GM21423 (cell line): ENCODE measurements around the gene LSM2.
"Not testable (repeated sequence)": the region's sequence is repeated elsewhere in the genome, so short reads cannot be mapped to it uniquely, and the experiment has no call there.

Experiments
- ATAC-seq: cut with Tn5 transposase; IDR thresholded peaks from one replicate; pipeline ENCODE4 v1.9.1; 2021; ENCODE audit warnings: mild to moderate bottlenecking, moderate library complexity; ENCODE audit not compliant: unreplicated experiment

The LSM2 gene

DNA sequence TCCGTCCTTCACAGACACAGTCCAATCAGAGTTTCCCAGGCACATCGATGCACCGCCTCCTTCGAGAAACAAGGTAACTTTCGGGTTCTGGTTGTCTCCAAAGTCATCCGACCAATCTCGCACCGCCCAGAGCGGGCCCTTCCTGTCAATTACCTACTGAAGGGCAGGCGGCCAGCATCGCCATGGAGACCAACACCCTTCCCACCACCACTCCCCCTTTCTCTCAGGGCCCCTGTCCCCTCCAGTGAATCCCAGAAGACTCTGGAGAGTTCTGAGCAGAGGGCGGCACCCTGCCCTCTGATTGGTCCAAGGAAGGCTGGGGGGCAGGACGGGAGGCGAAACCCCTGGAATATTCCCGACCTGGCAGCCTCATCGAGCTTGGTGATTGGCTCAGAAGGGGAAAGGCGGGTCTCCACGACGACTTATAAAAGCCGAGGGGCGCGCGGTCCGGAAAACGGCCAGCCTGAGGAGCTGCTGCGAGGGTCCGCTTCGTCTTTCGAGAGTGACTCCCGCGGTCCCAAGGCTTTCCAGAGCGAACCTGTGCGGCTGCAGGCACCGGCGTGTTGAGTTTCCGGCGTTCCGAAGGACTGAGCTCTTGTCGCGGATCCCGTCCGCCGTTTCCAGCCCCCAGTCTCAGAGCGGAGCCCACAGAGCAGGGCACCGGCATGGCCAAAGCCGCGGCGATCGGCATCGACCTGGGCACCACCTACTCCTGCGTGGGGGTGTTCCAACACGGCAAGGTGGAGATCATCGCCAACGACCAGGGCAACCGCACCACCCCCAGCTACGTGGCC lies 20.7 kb upstream of the LSM2 start, which contains the start of gene HSPA1B:
HSPA1B (plus strand) TSS at position 453 of the 794 bp plus-strand sequence; CDS start at position 666, 213 bp downstream.
- peak; percentile 69 for ATAC-seq

DNA sequence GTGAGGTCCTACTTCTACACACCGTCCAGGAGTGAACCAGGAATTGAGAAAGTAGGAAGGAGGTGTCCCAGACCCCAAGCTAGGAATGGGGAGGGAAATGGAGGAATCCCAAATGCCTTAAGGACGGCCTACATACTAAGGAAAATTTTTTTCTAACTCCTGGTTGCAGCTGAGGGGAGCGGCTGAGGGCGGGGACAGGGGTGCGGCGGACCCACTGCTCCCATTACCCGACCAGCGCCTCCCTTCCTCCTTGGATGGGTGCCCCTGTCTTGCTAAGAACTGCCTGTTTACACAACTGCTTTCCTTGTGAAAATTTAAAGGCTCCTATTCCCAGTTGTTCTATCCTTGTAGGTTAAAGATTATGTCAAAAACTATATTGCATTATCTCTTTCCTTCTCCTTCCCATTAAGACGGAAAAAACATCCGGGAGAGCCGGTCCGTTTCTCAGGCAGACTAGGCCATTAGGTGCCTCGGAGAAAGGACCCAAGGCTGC lies 20.1 kb upstream of the LSM2 start:
- no peak for ATAC-seq

DNA sequence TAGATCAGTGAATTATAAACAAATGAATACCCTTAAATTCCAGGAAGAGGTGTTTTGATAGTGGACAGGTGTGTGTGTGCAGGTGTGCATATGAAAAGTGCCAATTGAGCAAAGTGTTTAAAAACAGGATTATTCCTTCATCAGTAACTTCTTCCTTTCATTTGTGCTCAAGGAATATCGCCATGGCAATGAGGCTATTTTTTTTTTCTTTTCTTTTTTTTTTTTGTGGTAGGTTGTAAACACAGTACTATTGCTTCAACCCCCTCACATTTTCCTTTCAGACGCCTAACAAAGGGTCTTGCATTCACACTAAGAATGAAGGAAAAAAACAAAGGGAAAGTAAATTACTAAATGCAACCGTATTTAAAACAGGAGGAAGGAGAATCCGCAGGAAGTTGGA lies 18.8 kb upstream of the LSM2 start:
- ATAC-seq: no peak

DNA sequence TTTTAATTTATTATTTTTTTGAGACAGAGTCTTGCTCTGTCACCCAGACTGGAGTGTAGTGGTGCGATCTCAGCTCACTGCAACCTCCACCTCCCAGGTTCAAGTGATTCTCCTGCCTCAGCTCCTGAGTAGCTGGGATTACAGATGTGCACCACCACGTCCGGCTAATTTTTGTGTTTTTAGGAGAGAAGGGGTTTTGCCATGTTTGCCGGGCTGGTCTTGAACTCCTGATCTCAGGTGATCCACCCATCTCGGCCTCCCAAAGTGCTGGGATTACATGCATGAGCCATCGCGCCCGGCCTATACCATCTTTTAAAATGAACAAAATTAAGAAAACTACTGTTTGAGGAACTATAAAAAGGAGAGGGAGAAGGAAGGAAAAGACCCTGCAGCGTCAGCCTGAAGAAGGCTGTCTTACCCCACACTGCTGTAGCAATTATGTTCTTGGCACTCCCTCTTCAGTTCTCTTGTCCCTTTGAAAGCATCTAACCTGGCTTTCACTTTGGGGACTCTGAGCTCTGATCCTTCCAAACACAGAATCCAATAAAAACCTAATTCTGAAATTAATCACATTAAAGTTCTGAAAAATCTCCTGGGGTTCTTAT lies 16.9 kb upstream of the LSM2 start:
- not testable (repeated sequence) for ATAC-seq

DNA sequence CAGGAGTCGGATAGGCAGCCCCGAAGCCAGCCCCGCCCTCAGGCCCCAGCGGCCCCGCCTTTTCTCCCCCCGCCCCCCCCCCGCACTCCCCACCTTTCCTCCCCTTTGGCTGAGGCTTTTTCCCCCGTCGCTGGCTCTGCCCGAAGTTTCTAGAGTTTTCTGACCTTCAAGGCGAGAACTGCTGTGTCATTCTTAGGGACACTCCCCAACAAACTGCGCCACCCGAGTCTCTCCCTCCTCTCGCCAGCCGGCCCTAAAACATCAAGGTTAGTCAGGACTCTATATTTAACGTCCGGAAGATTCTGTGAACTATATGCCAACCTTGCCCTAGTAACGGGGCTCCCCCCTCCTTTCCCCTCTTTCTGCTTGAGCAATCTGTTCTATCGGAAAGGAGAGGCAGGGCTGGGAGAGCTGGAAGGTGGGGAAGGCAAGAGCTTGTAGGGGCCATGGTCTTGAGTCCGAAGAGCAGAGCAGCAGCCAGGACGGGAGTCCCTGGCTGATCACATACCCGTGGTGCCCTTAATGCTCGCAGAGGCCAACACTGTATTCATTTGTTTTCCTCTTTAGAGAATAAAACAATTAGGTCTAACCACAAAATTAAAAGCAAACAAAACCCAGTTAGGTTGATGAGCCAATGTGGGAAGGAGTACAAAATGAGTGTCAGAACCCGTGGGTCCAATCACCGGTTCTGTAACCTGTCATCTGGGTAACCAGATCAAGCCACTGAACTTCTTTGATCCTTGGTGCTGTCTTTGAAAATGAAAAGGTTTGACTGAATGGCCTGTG lies 15.5 kb upstream of the LSM2 start:
- ATAC-seq: peak; percentile 47

DNA sequence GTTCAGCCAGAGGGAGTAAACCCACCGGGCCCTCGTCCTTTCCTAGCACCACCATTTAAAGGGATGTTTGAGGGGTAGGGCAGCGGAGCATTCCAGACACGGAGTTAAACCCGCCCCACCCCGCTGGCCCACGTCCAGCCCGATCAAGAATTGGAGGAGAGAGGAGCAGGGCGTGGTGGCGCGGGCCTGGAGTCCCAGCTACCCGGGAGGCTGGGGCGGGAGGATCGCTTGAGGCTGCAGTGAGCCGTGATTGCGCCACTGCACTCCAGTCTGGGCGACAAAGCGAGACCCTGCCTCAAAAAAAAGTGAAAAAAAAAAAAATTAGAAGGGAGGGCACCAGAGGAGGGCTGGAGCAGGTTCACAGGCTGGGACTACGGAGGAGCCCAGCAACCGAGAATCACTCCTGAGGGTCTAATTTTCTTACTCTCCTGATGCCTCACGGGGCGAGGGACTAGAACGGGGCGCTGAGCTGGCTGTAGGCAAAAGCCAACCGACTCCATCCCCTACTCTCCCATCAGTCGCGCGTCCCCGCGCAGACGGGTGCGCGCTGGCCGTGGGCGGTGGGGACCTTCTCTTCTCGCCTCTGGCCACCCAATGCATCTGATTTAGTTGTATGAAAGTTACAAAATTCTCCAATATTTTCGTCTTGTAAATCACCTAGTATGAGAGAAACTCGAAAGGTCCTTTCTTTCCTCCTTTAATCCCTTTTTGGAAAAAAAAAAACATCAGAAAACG lies 14.7 kb upstream of the LSM2 start:
- ATAC-seq: peak; percentile 34

DNA sequence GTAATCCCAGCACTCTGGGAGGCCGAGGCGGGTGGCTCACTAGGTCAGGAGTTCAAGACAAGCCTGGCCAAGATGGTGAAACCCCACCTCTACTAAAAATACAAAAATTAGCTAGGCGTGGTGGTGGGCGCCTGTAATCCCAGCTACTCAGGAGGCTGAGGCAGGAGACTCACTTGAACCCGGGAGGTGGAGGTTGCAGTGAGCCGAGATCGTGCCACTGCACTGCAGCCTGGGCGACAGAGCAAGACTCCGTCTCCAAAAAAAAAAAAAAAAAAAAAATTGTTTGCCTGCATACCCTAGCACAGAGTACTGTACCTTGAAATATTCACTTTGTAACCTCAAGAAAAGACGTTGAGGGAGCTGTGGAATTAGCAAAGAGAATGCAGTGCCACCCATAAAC lies 13.6 kb upstream of the LSM2 start:
- not testable (repeated sequence) for ATAC-seq

DNA sequence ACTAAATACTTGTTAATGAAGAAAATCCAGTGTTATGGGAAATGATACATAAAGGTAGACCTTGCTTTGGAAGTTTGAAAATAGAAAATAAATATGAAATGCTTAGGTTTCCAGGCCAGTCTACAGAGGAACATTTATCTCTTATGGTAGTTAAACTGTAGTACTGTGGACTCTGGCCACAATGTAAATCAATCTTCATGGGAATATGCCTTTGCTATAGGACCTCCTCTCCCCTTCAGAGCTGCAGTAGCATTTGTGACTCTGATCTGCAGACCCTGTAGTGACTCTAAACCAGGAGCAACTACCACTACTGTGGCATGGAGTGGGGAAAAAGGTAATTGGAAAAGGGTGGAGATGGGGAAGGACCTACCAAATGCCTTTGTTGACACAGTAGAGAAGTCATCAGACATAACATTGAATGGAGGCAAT lies 13.1 kb upstream of the LSM2 start:
- no peak for ATAC-seq

DNA sequence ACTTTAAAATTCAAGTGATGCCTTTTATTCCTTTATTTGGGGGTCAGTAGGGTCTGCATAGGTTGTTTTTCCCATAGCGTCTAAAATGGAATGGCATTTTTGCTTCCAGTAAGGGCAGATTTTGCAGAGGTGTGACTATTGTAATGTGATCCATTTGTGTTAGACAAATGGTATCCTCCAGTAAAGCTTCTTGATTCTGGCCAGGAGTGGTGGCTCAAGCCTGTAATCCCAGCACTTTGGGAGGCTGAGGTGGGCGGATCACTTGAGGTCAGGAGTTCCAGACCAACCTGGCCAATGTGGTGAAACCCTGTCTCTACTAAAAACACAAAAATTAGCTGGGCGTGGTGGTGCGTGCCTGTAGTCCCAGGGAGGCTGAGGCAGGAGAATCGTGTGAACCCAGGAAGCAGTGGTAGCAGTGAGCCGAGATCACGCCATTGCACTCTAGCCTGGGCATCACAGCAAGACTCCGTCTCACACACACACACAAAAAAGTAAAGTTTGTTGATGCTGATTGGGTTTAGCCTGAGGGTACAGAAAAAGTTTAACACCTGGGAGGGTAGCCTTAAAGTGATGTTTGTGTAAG lies 11.3 kb upstream of the LSM2 start:
- ATAC-seq: not testable (repeated sequence)

DNA sequence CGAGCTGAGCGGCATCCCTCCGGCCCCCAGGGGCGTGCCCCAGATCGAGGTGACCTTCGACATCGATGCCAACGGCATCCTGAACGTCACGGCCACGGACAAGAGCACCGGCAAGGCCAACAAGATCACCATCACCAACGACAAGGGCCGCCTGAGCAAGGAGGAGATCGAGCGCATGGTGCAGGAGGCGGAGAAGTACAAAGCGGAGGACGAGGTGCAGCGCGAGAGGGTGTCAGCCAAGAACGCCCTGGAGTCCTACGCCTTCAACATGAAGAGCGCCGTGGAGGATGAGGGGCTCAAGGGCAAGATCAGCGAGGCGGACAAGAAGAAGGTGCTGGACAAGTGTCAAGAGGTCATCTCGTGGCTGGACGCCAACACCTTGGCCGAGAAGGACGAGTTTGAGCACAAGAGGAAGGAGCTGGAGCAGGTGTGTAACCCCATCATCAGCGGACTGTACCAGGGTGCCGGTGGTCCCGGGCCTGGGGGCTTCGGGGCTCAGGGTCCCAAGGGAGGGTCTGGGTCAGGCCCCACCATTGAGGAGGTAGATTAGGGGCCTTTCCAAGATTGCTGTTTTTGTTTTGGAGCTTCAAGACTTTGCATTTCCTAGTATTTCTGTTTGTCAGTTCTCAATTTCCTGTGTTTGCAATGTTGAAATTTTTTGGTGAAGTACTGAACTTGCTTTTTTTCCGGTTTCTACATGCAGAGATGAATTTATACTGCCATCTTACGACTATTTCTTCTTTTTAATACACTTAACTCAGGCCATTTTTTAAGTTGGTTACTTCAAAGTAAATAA lies 10.6 kb upstream of the LSM2 start:
- not testable (repeated sequence) for ATAC-seq

DNA sequence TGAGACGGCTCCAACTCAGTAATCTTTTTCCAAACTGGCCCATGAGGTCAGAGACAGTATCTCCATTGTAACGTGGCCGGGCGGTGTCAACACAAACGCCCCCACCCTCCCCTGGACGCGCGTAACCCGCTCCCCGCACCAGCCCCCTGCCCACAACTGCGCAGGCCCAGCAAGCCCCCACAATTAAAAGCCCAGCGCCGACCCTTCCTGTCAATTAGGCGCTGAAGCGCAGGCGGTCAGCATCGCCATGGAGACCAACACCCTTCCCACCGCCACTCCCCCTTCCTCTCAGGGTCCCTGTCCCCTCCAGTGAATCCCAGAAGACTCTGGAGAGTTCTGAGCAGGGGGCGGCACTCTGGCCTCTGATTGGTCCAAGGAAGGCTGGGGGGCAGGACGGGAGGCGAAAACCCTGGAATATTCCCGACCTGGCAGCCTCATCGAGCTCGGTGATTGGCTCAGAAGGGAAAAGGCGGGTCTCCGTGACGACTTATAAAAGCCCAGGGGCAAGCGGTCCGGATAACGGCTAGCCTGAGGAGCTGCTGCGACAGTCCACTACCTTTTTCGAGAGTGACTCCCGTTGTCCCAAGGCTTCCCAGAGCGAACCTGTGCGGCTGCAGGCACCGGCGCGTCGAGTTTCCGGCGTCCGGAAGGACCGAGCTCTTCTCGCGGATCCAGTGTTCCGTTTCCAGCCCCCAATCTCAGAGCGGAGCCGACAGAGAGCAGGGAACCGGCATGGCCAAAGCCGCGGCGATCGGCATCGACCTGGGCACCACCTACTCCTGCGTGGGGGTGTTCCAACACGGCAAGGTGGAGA lies 8.5 kb upstream of the LSM2 start, which contains the start of the genes HSPA1A and HSPA1L:
HSPA1A (plus strand) TSS at position 519 of the 814 bp plus-strand sequence; CDS start at position 733, 214 bp downstream.
HSPA1L (minus strand) TSS at position 259 of the 814 bp plus-strand sequence. CDS start 3,311 bp downstream, outside the sequence.
- peak; percentile 41 for ATAC-seq

DNA sequence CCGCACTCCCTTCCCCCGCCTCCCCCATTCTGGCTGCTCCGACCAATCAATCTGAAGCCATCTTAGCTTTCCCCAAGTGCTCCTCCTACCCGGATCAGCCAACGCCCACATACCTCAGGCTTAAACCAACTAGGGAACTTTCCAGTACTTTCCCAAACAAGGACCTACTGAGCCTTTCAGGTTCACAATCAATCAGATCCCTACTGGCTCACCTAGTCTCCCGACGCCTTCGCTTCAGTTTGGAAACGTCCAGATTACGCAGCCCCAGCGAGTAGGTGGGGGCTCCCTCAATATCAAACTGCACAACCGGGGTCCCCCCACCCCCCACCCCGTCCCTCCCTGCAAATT lies 7.9 kb upstream of the LSM2 start:
- peak; percentile 37 for ATAC-seq

DNA sequence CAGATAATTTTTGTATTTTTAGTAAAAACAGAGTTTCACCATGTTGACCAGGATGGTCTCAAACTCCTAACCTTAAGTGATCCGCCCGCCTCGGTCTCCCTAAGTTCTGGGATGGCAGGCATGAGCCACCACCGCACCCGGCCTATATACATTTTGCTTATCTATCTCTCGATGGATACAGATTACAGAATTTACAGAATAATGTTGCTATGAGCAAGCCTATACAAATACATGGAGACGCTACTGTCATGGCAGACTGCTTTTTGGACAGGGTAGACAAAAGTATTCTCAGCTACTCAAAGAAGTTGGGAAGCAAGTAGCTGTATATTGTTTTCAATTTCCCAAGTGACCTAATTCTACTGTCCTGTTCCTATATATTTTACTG lies 6.7 kb upstream of the LSM2 start:
- ATAC-seq: no peak

DNA sequence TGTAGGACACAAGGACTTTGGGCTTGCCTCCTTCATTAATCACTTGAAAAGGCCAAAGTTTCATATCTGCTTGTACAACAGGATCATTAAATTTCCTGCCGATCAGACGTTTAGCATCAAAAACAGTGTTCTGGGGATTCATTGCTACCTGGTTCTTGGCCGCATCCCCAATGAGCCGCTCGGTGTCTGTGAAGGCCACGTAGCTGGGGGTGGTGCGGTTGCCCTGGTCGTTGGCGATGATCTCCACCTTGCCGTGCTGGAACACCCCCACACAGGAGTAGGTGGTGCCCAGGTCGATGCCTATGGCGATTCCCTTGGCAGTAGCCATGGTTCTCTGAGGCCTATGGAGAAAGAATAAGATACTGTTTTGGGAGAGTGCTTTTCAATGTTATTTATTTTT lies 4.9 kb upstream of the LSM2 start:
- ATAC-seq: no peak

DNA sequence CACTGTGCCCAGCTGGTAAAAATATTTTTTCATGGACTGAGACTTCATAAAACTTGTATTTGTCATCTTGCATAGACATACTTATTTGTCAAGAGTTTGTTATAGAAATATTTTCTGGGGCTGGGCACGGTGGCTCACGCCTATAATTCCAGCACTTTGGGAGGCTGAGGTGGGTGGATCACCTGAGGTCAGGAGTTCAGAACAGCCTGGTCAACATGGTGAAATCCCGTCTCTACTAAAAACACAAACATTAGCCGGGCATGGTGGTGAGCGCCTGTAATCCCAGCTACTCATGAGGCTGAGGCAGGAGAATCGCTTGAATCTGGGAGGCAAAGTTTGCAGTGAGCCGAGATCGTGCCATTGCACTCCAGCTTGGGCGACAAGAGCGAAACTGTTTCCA lies 1.8 kb upstream of the LSM2 start:
- ATAC-seq: not testable (repeated sequence)

DNA sequence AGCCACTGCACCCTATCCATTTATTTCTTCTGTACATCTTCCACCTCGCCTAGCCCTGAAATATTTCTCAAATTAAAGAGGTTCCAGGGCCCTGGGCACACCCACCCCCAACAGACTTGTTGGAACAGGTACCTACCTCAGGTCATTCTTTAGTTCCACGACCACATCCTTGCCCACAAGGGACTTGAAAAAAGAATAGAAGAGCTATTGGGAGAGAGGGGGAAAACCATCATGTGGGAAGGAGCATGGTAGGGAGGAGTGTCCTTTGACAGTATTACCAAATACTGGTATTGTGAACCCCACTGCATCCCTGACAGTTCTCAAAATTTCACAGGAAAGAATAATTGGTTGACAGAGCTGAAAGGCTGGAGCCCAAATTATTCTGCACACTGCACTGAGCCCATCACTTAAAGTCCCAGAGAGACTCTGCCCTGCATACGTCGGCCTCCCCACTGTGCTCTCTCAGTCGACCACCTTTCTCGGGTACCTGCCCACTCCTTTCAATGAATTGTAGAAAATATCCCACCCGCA lies 762 bp downstream of the LSM2 start:
- ATAC-seq: no peak

DNA sequence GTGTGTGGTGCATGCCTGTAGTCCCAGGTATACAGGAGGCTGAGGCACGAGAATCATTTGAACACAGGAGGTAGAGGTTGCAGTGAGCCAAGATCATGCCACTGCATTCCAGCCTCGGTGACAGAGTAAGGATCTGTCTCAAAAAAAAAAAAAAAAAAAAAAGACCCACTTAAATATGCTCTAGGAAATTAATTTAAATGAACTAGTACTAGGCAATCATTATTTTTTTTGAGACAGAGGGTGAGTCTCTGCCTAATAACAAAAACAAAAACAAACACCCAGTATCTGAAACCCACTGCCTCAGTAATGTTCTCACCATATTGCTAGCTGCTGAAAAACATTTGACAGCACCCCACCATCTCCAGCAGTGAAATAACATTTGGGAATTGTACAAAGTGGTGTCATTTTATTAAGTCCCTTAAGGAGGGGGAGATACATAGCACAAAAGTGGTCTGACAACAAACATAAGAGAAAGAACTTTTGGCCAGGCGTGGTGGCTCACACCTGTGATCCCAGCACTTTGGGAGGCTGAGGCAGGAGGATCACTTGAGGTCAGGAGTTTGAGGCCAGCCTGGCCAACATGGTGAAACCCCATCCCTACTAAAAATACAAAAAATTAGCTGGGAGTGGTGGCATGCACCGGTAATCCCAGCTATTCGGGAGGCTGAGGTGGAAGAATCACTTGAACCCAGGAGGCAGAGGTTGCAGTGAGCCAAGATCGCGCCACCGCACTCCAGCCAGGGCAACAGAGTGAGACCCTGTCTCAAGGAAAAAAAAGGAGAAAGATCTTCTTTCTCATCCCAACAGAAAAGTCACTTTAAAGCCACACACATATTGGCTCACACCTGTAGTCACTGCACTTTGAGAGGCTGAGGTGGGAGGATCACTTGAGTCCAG lies 5.5 kb downstream of the LSM2 start:
- not testable (repeated sequence) for ATAC-seq
